ENCODE measurements around the gene ZNF816.
A peak's percentile ranks its signal among the peaks of the same experiment; 100 is the strongest.
"Not testable (repeated sequence)": the region's sequence is repeated elsewhere in the genome, so short reads cannot be mapped to it uniquely, and the experiment has no call there.

Gene ZNF816

GRCh38 chr19:52962394-52963246, at the start of gene ZNF816:
ZNF816 (minus strand) TSS chr19:52962881; CDS start chr19:52956089, 6,792 bp downstream.
- peak; percentile 81 for DNase-seq

- no peak for DNase-seq
Measured at GRCh38 chr19:53012006-53012405, 49.3 kb upstream of the ZNF816 start.

- no peak for DNase-seq
Measured at GRCh38 chr19:53010494-53010893, 47.8 kb upstream of the ZNF816 start.

GRCh38 chr19:53008061-53008778, 45.5 kb upstream of the ZNF816 start:
- no peak for DNase-seq

- no peak for DNase-seq
Measured at GRCh38 chr19:53007606-53008005, 44.9 kb upstream of the ZNF816 start.

- no peak for DNase-seq
Measured at GRCh38 chr19:53007200-53007599, 44.5 kb upstream of the ZNF816 start.

- no peak for DNase-seq
Measured at GRCh38 chr19:53004242-53004641, 41.6 kb upstream of the ZNF816 start.

- DNase-seq: no peak
Measured at GRCh38 chr19:53002479-53002878, 39.8 kb upstream of the ZNF816 start.

GRCh38 chr19:52997975-52998374, 35.3 kb upstream of the ZNF816 start:
- no peak for DNase-seq

- no peak for DNase-seq
Measured at GRCh38 chr19:52995711-52996110, 33.0 kb upstream of the ZNF816 start.

- peak; percentile 49 for DNase-seq
Measured at GRCh38 chr19:52993342-52994178, 30.9 kb upstream of the ZNF816 start.

- DNase-seq: no peak
Measured at GRCh38 chr19:52992109-52993004, 29.7 kb upstream of the ZNF816 start.

GRCh38 chr19:52991484-52991883, 28.8 kb upstream of the ZNF816 start:
- DNase-seq: no peak

- no peak for DNase-seq
Measured at GRCh38 chr19:52990759-52991418, 28.2 kb upstream of the ZNF816 start.

GRCh38 chr19:52988506-52988905, 25.8 kb upstream of the ZNF816 start:
- no peak for DNase-seq

GRCh38 chr19:52987221-52987620, 24.5 kb upstream of the ZNF816 start:
- DNase-seq: no peak

GRCh38 chr19:52983167-52983566, 20.5 kb upstream of the ZNF816 start:
- DNase-seq: not testable (repeated sequence)

GRCh38 chr19:52981329-52981728, 18.6 kb upstream of the ZNF816 start:
- DNase-seq: no peak

- DNase-seq: no peak
Measured at GRCh38 chr19:52967772-52968171, 5.1 kb upstream of the ZNF816 start.

- no peak for DNase-seq
Measured at GRCh38 chr19:52963247-52963618, 552 bp upstream of the ZNF816 start.

GRCh38 chr19:52961981-52962380, 700 bp downstream of the ZNF816 start:
- no peak for DNase-seq

All from GF-D8 (cell line).